Measurements from ENCODE around the gene CMKLR1.

GRCh38 chr12:108271951-108272872 lies 66.9 kb downstream of the CMKLR1 start:
- TF ChIP-seq, protein P1, sequence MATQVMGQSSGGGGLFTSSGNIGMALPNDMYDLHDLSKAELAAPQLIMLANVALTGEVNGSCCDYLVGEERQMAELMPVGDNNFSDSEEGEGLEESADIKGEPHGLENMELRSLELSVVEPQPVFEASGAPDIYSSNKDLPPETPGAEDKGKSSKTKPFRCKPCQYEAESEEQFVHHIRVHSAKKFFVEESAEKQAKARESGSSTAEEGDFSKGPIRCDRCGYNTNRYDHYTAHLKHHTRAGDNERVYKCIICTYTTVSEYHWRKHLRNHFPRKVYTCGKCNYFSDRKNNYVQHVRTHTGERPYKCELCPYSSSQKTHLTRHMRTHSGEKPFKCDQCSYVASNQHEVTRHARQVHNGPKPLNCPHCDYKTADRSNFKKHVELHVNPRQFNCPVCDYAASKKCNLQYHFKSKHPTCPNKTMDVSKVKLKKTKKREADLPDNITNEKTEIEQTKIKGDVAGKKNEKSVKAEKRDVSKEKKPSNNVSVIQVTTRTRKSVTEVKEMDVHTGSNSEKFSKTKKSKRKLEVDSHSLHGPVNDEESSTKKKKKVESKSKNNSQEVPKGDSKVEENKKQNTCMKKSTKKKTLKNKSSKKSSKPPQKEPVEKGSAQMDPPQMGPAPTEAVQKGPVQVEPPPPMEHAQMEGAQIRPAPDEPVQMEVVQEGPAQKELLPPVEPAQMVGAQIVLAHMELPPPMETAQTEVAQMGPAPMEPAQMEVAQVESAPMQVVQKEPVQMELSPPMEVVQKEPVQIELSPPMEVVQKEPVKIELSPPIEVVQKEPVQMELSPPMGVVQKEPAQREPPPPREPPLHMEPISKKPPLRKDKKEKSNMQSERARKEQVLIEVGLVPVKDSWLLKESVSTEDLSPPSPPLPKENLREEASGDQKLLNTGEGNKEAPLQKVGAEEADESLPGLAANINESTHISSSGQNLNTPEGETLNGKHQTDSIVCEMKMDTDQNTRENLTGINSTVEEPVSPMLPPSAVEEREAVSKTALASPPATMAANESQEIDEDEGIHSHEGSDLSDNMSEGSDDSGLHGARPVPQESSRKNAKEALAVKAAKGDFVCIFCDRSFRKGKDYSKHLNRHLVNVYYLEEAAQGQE (IDR thresholded peaks at IDR 0.05; ENCODE audit: low read depth): no peak
- TF ChIP-seq RAD21 (IDR thresholded peaks at IDR 0.05; ENCODE audit: low read depth) (no peak), EGR1 (IDR thresholded peaks at IDR 0.05) (no peak), CEBPB (IDR thresholded peaks at IDR 0.05) (no peak)
